ENCODE measurements around the gene COL4A5. TPM values are rescaled to one million over a fixed set of nuclear protein-coding genes. Genes with fewer than 3 reads are reported as not detected.

COL4A5 gene
- total RNA-seq, 1 experiment from 2014 or later: 29.4 TPM

- intact Hi-C loops (cut with micrococcal nuclease): no loop called here
- BruUV-seq (replicated peaks): TSS peak; percentile 18
- no peaks in the 10 kb centered on the region for H3K4me1 ChIP-seq (ENCODE audit: control insufficient read depth in 1 of 2, insufficient read depth in 2 of 2, low read length in 2 of 2)
- no peak overlapping the region for H3K9ac ChIP-seq (ENCODE audit: low read length)
- no peaks in the 10 kb centered on the region for H3K27me3 ChIP-seq (ENCODE audit: insufficient read depth, low read length)
- RAD21 ChIA-PET (ENCODE audit: low non-redundant PET in 1 of 2, low total read pairs in 2 of 2, uncharacterized antibody in 2 of 2, unreplicated experiment in 2 of 2): no interaction called here
- no peaks in the 10 kb centered on the region for H3K36me3 ChIP-seq (ENCODE audit: control insufficient read depth in 1 of 2, insufficient read depth in 2 of 2, low read length in 2 of 2)
- H3K27ac ChIP-seq (ENCODE audit: low read depth, low read length): no peak overlapping the region
- no peaks in the 10 kb centered on the region for H3K79me2 ChIP-seq (ENCODE audit: insufficient read depth, low read length)
- H3K9me2 ChIP-seq (ENCODE audit: insufficient read depth): no peaks in the 10 kb centered on the region
- POLR2A ChIA-PET: no interaction called here
- DNase-seq (ENCODE audit: low read depth, low spot score): no peak
- no peaks in the 10 kb centered on the region for H3K9me3 ChIP-seq (ENCODE audit: control insufficient read depth in 1 of 2, insufficient read depth in 1 of 2, low read depth in 1 of 2, low read length in 2 of 2)
- TF ChIP-seq ZNF274 (IDR thresholded peaks at IDR 0.05; ENCODE audit: low read depth, low read length) (no peak), JUND (IDR thresholded peaks at IDR 0.05) (no peak), SP1 (IDR thresholded peaks at IDR 0.05; ENCODE audit: low read depth) (no peak), ZFX (IDR thresholded peaks at IDR 0.05) (no peak), TCF7L2 (IDR thresholded peaks at IDR 0.05; ENCODE audit: borderline replicate concordance, extremely low read depth, insufficient read depth, insufficient read length) (no peak), SIN3A (IDR thresholded peaks at IDR 0.05; ENCODE audit: low read depth) (no peak), POLR2A (IDR thresholded peaks at IDR 0.05; ENCODE audit: borderline replicate concordance, extremely low read depth, insufficient read depth, insufficient read length) (no peak), FOSL1 (IDR thresholded peaks at IDR 0.05; ENCODE audit: low read depth) (no peak), MAX (IDR thresholded peaks at IDR 0.05) (no peak), ZBTB33 (IDR thresholded peaks at IDR 0.05; ENCODE audit: extremely low read depth, insufficient replicate concordance, low read length) (no peak), CBX3 (IDR thresholded peaks at IDR 0.05; ENCODE audit: low read depth) (no peak), RAD21 (IDR thresholded peaks at IDR 0.05; ENCODE audit: low read depth) (no peak)
- TF ChIP-seq, protein P1, sequence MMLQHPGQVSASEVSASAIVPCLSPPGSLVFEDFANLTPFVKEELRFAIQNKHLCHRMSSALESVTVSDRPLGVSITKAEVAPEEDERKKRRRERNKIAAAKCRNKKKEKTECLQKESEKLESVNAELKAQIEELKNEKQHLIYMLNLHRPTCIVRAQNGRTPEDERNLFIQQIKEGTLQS (IDR thresholded peaks at IDR 0.05): no peak
- TF ChIP-seq, protein P2, sequence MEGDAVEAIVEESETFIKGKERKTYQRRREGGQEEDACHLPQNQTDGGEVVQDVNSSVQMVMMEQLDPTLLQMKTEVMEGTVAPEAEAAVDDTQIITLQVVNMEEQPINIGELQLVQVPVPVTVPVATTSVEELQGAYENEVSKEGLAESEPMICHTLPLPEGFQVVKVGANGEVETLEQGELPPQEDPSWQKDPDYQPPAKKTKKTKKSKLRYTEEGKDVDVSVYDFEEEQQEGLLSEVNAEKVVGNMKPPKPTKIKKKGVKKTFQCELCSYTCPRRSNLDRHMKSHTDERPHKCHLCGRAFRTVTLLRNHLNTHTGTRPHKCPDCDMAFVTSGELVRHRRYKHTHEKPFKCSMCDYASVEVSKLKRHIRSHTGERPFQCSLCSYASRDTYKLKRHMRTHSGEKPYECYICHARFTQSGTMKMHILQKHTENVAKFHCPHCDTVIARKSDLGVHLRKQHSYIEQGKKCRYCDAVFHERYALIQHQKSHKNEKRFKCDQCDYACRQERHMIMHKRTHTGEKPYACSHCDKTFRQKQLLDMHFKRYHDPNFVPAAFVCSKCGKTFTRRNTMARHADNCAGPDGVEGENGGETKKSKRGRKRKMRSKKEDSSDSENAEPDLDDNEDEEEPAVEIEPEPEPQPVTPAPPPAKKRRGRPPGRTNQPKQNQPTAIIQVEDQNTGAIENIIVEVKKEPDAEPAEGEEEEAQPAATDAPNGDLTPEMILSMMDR (IDR thresholded peaks at IDR 0.05 in 2 of 3, conservative IDR thresholded peaks at IDR 0.05 in 1 of 3; ENCODE audit: borderline replicate concordance in 1 of 3, insufficient read depth in 1 of 3, low read depth in 2 of 3, low read length in 2 of 3): no peak
- ATAC-seq: no peak
- no peak overlapping the region for H3K4me2 ChIP-seq (ENCODE audit: low read length)
- no peak overlapping the region for H3K4me3 ChIP-seq (replicated peaks in 1 of 2; ENCODE audit: low read depth in 1 of 2, low read length in 2 of 2)
- no peaks in the 10 kb centered on the region for H4K20me1 ChIP-seq (ENCODE audit: insufficient read depth)
- H2AFZ ChIP-seq (ENCODE audit: low read depth, low read length, poor library complexity, severe bottlenecking): no peak overlapping the region
- CTCF ChIA-PET: no interaction called here
Observed at GRCh38 chrX:108541286-108541685, 101.6 kb downstream of the COL4A5 start.
